K562 (cell line): ENCODE measurements around the gene KRT83.

Experiments used
- MAFF ChIP-seq: IDR thresholded peaks from 2 replicates; pipeline ENCODE4 v1.6.1; 2012; ENCODE audit warnings: low read length, improper control_type of control experiment
- SMARCC2 ChIP-seq: fragments of 450-650 bp; IDR thresholded peaks from 2 replicates; pipeline ENCODE4 v1.6.1; 2017; ENCODE audit warnings: antibody characterized with exemption, moderate library complexity, mild to moderate bottlenecking, low read depth
- SP1 ChIP-seq: sonication (generic); formaldehyde crosslinking; IDR thresholded peaks from 2 replicates; pipeline ENCODE4 v1.8.1; 2022; ENCODE audit warnings: mild to moderate bottlenecking, missing genetic modification reagents
- ZNF668 ChIP-seq: fragments of 250-450 bp; sonication (Bioruptor Pico); IDR thresholded peaks from 2 replicates; pipeline ENCODE4 v1.8.0; 2022; ENCODE audit warnings: mild to moderate bottlenecking, inconsistent platforms
- ZZZ3 ChIP-seq: fragments of 450-650 bp; IDR thresholded peaks from 2 replicates; pipeline ENCODE4 v1.6.1; 2016; ENCODE audit warnings: antibody characterized with exemption, mild to moderate bottlenecking, moderate library complexity
- TF ChIP-seq, protein P1 (sequence below), 2 experiments: fragments of 450-650 bp in 1 of 2; IDR thresholded peaks; 2 replicates each; pipeline ENCODE4 v1.6.1; 2011 to 2017; ENCODE audit warnings: low read depth in 2 of 2, antibody characterized with exemption in 1 of 2, borderline replicate concordance in 1 of 2, low read length in 1 of 2, mild to moderate bottlenecking in 1 of 2, mixed read lengths in 1 of 2; ENCODE audit not compliant: control insufficient read depth in 1 of 2

DNA sequence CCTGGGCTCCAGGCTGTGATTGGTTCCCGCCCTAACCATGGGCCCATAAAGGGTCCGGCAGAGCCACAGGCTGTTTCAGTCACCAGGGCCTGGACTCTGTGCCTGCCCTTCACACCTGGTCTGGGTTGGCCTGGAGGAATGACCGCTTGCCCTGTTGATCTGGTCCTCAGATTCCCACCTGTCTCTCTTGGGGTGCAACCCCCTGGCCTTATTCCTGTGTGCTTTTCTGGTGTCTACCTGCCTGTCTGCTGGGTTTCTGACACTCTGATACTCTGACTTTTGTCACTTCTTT is 2.9 kb upstream of the KRT83 start:
- no peak for TF ChIP-seq MAFF
- TF ChIP-seq SP1 = no peak
- TF ChIP-seq ZNF668 (CRISPR knock-in tag) = no peak
- no peak for TF ChIP-seq ZZZ3
- TF ChIP-seq, protein P1, sequence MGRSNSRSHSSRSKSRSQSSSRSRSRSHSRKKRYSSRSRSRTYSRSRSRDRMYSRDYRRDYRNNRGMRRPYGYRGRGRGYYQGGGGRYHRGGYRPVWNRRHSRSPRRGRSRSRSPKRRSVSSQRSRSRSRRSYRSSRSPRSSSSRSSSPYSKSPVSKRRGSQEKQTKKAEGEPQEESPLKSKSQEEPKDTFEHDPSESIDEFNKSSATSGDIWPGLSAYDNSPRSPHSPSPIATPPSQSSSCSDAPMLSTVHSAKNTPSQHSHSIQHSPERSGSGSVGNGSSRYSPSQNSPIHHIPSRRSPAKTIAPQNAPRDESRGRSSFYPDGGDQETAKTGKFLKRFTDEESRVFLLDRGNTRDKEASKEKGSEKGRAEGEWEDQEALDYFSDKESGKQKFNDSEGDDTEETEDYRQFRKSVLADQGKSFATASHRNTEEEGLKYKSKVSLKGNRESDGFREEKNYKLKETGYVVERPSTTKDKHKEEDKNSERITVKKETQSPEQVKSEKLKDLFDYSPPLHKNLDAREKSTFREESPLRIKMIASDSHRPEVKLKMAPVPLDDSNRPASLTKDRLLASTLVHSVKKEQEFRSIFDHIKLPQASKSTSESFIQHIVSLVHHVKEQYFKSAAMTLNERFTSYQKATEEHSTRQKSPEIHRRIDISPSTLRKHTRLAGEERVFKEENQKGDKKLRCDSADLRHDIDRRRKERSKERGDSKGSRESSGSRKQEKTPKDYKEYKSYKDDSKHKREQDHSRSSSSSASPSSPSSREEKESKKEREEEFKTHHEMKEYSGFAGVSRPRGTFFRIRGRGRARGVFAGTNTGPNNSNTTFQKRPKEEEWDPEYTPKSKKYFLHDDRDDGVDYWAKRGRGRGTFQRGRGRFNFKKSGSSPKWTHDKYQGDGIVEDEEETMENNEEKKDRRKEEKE (IDR thresholded peaks at IDR 0.05; ENCODE audit: borderline replicate concordance in 1 of 2, control insufficient read depth in 1 of 2, low read depth in 2 of 2, low read length in 1 of 2) = no peak
- TF ChIP-seq SMARCC2 = no peak
